SK-N-SH treated with all-trans-retinoic acid at 6 μM for 48 hours (cell line): Measurements from ENCODE around the gene NFIX.

Experiments
- PATZ1 ChIP-seq: fragments of 250-450 bp; sonication (Bioruptor Pico); IDR thresholded peaks from 2 replicates; pipeline ENCODE4 v1.8.0; 2020; ENCODE audit warnings: mild to moderate bottlenecking, moderate library complexity, borderline replicate concordance
- TCF4 ChIP-seq: fragments of 250-450 bp; sonication (Bioruptor Pico); IDR thresholded peaks from 2 replicates; pipeline ENCODE4 v1.8.0; 2021; ENCODE audit warnings: mild to moderate bottlenecking, moderate library complexity, borderline replicate concordance
- ZFP3 ChIP-seq: fragments of 250-450 bp; sonication (Bioruptor Pico); IDR thresholded peaks from 2 replicates; pipeline ENCODE4 v1.5.0; 2020; ENCODE audit warnings: mild to moderate bottlenecking, moderate library complexity
- ZFP30 ChIP-seq: fragments of 450-650 bp; formaldehyde crosslinking; IDR thresholded peaks from 2 replicates; pipeline ENCODE4 v1.5.0; 2022; ENCODE audit warnings: mild to moderate bottlenecking, moderate library complexity

GRCh38 chr19:13029301-13029880 is 34.1 kb downstream of the NFIX start:
- TF ChIP-seq ZFP3 (CRISPR knock-in tag) (no peak), ZFP30 (CRISPR knock-in tag) (no peak), TCF4 (no peak), PATZ1 (CRISPR knock-in tag) (no peak)
